T1000 (cell line): ENCODE measurements around the gene GAP43.
A peak's percentile ranks its signal among the peaks of the same experiment; 100 is the strongest.

ENCODE experiments used
- DNase-seq: peaks from one replicate; lab custom pipeline; 2025; ENCODE audit warnings: mixed read lengths; lab: John Stamatoyannopoulos, UW

Gene GAP43

DNA sequence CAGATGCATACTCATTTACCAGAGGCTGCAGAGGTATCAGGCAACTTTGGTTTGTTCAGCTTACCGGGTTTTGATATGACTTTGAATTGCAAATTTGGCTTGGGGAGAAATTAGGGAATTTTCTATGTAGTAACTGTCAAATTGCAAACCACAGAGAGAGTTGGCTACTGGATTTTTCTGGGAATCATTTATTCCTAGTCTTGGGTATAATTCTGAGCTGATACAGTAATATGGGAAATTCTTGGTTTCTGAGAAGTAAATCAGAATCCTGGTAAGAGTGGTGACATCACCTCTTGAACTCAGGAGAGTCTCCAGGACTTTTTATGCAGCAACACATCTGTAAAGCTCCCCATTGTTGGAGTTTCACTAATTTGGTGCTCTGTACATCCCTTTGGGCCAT, 39.0 kb downstream of the GAP43 start:
- no peak for DNase-seq

DNA sequence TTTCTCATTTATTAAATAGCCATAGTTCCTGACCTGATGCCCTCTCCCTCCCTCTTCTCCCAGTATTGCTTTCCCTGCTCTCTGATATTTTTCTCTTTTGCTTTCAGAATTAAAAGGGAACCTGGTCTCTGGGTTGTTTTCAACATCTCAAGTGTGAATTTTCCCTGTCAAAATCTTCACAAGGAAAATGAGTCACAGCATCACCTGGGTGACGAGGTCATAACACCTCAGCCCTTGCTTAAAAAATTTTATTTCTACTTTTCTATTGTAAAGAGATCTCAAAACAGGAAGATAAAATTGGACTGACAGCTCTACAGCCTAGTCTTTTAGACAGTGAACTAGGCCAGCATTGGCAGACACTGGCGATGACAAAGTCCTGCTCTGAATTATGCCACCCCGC, 40.1 kb downstream of the GAP43 start:
- DNase-seq, result no peak

DNA sequence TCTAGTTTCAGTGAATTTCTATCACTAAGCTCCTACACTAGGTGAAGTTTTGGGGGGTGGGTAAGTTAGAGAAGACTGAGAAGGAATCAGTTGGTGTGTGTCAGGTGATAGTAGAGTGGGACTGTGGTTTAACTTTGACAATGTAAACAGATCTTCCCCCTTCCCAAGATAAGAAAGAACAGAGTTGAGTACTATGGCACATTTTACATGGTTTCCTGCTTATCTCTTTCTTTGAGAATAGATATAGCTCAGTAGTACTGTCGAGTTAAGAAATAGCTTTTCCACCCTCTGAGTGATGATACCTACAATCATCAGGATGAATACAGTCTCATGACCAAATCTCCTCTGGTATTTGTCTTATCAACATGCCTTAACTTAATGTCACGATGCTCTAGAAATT, 42.8 kb downstream of the GAP43 start:
- DNase-seq, result no peak

DNA sequence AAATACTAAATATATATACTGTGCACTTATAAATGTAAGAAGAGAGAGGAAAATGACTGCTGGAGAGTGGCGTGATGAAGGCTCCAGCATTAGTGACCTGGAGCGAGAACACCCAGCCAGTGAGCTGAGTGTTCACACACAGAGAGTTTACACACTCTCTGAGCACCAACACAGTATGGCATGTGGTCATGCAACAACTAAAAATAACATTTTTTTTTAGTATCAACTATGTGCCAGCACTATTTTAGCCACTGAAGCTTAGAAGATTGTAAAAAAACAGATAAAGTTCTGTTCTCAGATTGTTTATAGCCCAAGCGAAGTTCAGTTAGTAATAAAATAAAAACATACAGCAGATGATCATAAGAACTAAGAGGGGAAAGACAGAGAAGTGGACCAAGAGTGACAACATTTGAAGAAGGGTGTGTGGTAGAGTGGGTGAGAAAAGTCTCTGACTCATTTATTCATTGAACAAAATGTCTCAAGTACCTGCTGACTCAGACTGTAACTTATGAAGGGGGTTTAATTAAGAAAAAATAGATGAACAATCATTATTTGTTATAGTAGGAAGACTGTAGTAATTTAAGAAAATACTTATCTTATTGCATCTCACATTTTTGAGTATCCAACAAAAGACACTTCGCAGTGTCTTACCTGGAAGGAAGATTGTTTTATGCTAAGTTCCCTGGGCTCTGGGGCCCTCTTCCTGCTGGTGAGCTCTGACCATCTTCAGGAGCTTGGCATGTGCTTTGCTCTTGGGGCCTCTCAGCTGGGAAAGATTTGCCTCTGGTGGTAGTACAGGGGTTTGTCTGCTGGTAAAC, 43.8 kb downstream of the GAP43 start:
- DNase-seq, result no peak

- DNase-seq, result no peak
Measured at GRCh38 chr3:115667738-115668065, 44.4 kb downstream of the GAP43 start.

DNA sequence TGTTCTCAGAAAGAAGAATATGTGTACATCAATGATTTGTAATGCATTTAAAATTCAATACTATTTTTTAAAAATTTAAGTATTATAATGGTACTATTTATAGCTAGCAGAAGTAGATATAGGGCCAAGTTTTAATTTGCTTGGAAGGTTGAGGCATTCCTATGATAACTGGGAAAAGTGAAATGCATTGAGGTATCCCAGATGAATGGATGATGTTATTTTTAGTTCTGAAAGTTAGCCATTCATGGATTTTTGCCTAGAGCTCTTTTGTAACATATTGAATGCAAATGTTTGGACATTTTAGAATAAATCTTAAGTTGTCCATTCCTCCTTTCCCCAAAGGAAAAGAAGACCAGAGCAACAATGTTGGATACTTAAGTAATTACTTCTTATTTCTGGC, 47.6 kb downstream of the GAP43 start:
- no peak for DNase-seq

DNA sequence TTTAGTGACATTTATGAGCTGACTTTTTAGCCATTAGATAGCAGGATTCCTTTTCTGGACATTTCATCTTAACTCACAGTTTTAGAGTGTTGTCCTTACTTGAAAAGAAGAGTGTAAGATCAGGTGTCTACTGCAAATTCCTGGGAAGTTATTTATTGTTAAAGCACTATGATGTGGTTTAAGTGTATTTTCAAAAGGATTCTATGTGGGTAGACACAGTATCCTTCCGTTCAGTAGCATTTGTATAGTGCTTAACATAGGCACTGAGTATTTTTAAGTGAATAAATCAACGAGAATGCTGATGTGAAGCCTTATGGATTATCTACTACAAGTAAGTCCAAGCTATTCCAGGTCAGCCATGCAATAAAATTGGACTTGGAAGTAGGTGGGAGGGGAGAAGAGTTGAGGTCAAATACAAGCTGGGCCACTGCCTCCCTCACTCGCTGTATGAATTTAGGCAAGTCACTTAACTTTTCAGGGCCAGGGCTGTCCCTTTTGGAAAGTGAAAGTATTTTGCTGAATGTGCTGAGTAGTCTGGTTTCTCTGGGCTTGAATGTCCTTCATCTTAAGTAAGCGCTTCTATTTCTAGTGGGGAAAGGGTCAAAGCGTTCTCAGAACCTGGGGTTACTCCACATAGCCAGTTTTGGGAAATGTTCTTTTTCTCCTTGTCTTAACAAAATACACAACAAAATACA, 48.6 kb downstream of the GAP43 start:
- no peak for DNase-seq

GRCh38 chr3:115673881-115674280, 50.6 kb downstream of the GAP43 start:
- no peak for DNase-seq

- DNase-seq, result no peak
Measured at GRCh38 chr3:115676336-115676735, 53.0 kb downstream of the GAP43 start.

DNA sequence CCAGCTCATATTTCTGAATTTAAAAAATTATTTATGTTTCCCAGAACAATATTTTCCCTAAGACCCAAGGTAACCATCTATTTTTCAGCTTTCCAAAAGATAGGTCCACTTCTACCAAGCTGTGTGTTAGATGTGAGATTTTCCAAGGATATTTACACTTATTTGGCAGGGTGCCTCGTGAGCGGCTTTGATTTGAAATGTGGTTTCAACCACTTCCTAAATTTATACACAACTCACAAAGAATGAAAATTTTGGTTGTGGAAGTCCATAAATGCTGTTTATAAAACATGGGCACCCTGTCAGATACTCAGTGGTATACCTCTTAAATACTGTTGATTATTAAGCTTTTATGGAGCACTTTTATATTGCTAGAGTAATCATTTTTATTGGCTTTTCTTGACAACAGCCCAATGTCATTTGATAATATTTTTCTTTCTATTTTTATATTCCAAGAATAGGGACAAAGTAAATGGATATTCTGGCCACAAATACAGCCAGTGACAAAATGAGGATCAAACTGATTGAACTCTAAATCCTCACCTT, 57.6 kb downstream of the GAP43 start:
- no peak for DNase-seq

DNA sequence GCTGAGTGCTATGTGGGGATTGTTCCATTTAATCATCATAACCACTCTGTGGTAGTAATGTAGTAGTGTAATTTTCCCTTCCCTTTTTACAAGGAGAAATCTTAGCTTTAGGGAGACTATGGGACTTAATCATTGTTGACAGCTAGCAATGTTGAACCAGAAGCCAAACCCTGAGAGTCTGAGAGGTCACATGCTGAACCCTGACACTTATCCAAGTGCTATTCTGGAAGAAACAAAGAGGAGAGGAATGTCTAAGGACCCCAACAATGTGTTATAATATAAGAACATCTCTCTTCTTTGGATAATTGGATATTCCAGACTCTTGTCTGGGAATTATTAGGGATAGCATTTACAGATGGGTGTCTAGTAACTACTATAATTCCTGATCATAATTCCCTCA, 58.4 kb downstream of the GAP43 start:
- DNase-seq, result no peak

DNA sequence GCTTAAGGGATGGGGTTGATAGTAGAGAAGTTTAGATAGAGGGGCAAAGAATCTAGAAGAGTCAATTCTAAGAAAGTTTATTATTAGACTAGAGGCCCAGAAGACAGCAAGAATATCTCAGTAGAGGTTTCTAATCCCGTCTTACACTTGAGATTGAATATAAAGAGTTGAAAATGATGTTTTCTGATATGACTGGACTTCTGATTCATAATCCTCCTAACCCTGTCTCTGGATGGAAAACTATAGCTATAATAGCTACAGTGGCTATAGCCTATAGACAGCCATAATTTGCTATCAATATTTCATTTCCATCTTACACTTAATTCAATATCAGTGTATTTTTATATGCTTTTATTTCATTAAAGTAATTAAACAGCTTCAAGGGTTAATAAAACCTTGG, 60.0 kb downstream of the GAP43 start:
- DNase-seq, result no peak

DNA sequence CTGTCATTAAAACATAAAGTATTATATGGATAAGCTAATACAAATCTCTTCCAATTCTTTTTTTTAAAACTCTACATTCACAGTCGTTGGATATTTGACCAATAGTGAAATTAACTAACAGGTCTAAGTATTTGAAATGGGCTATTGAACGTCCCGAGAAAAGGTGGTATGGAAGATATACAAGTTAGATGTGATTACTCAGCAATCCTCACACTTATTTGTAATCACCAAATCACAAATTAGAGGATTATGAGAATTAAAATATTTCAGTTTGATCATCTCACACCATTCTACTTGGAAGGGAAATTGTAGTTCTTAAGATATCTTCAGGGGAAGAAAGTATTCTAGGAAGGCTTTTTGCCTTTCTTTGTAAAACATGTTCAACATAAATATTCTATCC, 60.5 kb downstream of the GAP43 start:
- DNase-seq, result no peak

- no peak for DNase-seq
Measured at GRCh38 chr3:115685097-115685496, 61.8 kb downstream of the GAP43 start.

- no peak for DNase-seq
Measured at GRCh38 chr3:115687721-115688120, 64.4 kb downstream of the GAP43 start.

GRCh38 chr3:115688418-115688817, 65.1 kb downstream of the GAP43 start:
- no peak for DNase-seq

GRCh38 chr3:115689928-115690327, 66.6 kb downstream of the GAP43 start:
- DNase-seq, result no peak

- no peak for DNase-seq
Measured at GRCh38 chr3:115691964-115692363, 68.7 kb downstream of the GAP43 start.

- peak; percentile 53 for DNase-seq
Measured at GRCh38 chr3:115692887-115693524, 69.7 kb downstream of the GAP43 start.

- DNase-seq, result no peak
Measured at GRCh38 chr3:115693868-115694267, 70.6 kb downstream of the GAP43 start.

DNA sequence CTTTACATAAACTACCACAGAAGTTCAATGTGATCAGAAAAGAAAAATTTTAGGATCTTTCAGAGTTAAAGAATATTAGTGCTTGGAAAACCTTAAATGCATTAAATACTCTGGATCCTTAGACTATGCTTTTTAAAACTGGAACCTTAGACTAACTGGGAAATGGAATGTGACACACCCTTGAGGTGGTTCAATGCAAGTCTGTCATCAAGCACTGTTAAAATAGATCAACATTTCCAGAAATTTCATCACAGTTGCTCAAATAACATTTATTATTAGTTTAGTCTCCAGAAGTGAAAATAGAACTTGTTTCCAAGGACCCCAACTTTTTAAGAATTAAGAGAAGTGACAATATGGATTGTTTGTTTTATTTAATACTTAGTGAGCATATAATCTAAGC, 71.8 kb downstream of the GAP43 start:
- DNase-seq, result no peak

DNA sequence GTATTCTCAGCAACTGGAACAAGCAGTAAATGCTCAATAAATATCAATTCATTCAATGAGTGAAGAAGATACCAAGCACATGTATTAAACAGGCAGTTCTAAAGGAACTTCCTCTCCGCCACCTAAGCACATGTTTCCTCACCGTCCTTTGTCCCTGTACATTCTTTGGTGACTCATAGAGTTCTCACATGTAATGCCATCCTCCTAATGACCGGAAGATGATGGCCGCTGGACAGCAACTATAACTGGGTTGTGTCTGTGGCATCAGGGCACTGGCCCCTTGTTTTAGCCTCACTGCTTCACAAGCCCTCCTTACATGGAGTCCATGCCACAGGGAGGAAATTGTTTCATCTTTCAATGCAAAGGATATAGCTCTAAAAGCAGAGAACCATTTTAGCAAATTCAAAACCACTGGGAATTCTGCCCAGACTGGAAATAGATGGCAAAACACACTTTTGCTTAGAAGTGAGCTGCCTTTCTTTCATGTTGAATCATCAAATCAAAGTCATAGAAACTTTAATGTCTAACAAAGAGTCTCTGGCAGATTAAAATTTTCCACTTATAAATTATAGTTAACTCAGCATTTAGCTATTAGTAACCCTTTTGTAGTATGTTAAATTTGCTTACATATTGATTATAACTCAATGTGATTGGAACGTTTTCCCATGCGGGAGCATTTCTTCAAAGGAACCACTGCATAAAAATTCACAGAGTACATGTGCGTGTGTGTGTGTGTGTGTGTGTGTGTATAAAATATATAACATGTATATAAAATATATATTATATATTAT, 74.1 kb downstream of the GAP43 start:
- DNase-seq, result no peak
